MM.1S (cell line): ENCODE results near the gene RAB35.

Experiments
- EZH2 ChIP-seq: fragments of 300-600 bp; sonication (generic); optimal IDR thresholded peaks from 2 replicates; pipeline ENCODE3; 2017; ENCODE audit warnings: low read depth, mild to moderate bottlenecking, antibody characterized with exemption, low read length, mixed read lengths
- TF ChIP-seq, protein P1 (sequence below): fragments of 300-600 bp; sonication (generic); IDR thresholded peaks from 2 replicates; pipeline ENCODE4 v1.5.1; 2016; ENCODE audit warnings: antibody characterized with exemption, low read length, mixed read lengths

GRCh38 chr12:120077260-120077659, 39.3 kb downstream of the RAB35 start:
- TF ChIP-seq, protein P1, sequence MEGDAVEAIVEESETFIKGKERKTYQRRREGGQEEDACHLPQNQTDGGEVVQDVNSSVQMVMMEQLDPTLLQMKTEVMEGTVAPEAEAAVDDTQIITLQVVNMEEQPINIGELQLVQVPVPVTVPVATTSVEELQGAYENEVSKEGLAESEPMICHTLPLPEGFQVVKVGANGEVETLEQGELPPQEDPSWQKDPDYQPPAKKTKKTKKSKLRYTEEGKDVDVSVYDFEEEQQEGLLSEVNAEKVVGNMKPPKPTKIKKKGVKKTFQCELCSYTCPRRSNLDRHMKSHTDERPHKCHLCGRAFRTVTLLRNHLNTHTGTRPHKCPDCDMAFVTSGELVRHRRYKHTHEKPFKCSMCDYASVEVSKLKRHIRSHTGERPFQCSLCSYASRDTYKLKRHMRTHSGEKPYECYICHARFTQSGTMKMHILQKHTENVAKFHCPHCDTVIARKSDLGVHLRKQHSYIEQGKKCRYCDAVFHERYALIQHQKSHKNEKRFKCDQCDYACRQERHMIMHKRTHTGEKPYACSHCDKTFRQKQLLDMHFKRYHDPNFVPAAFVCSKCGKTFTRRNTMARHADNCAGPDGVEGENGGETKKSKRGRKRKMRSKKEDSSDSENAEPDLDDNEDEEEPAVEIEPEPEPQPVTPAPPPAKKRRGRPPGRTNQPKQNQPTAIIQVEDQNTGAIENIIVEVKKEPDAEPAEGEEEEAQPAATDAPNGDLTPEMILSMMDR: no peak
- TF ChIP-seq EZH2: no peak
